Measurements from ENCODE around the gene CIAO1.

GRCh38 chr2:96305091-96305978, 39.3 kb downstream of the CIAO1 start, which contains the start of gene SNRNP200:
- TF ChIP-seq CTCF (conservative IDR thresholded peaks at IDR 0.05) (no peak), EZH2 (IDR thresholded peaks at IDR 0.05; ENCODE audit: low read depth) (no peak)

Measured in PC-9 (cell line).